Measurements from ENCODE around the gene TMC8.
"Not testable (repeated sequence)": the region's sequence is repeated elsewhere in the genome, so short reads cannot be mapped to it uniquely, and the experiment has no call there.

Gene TMC8

GRCh38 chr17:78163881-78164747, 33.5 kb downstream of the TMC8 start:
- no peak for DNase-seq

- no peak for DNase-seq
Measured at GRCh38 chr17:78164748-78165607, 34.4 kb downstream of the TMC8 start.

GRCh38 chr17:78166416-78166815, 35.8 kb downstream of the TMC8 start:
- no peak for DNase-seq

- DNase-seq = peak; percentile 96
Measured at GRCh38 chr17:78168242-78168902, 37.8 kb downstream of the TMC8 start, which contains the start of gene SYNGR2. Gene SYNGR2, plus strand, starts transcription at chr17:78168581. Its CDS starts 36 bp downstream, at chr17:78168617.

GRCh38 chr17:78168903-78169793, 38.6 kb downstream of the TMC8 start:
- peak; percentile 80 for DNase-seq

- peak; percentile 63 for DNase-seq
Measured at GRCh38 chr17:78170692-78171590, 40.4 kb downstream of the TMC8 start.

- DNase-seq = not testable (repeated sequence)
Measured at GRCh38 chr17:78171591-78172248, 41.1 kb downstream of the TMC8 start.

GRCh38 chr17:78172249-78173051, 41.9 kb downstream of the TMC8 start:
- DNase-seq = no peak

- no peak for DNase-seq
Measured at GRCh38 chr17:78173097-78173715, 42.6 kb downstream of the TMC8 start.

- no peak for DNase-seq
Measured at GRCh38 chr17:78174346-78174869, 43.8 kb downstream of the TMC8 start.

GRCh38 chr17:78174870-78175642, 44.5 kb downstream of the TMC8 start:
- no peak for DNase-seq

- no peak for DNase-seq
Measured at GRCh38 chr17:78175643-78175981, 45.0 kb downstream of the TMC8 start.

GRCh38 chr17:78176548-78177025, 46.0 kb downstream of the TMC8 start:
- peak; percentile 90 for DNase-seq

- DNase-seq = no peak
Measured at GRCh38 chr17:78179372-78179771, 48.8 kb downstream of the TMC8 start.

GRCh38 chr17:78180083-78180482, 49.5 kb downstream of the TMC8 start:
- no peak for DNase-seq

- DNase-seq = no peak
Measured at GRCh38 chr17:78180508-78180907, 49.9 kb downstream of the TMC8 start.

- DNase-seq = no peak
Measured at GRCh38 chr17:78182504-78182903, 51.9 kb downstream of the TMC8 start.

- no peak for DNase-seq
Measured at GRCh38 chr17:78183916-78184315, 53.3 kb downstream of the TMC8 start.
